ENCODE data around the gene CYRIA. TPM values are rescaled to one million over a fixed set of nuclear protein-coding genes. Genes with fewer than 3 reads are reported as not detected.
A peak's percentile ranks its signal among the peaks of the same experiment; 100 is the strongest.

The CYRIA gene
- total RNA-seq, 2 donors from 2014 or later, result 0.86 to 1.4 TPM

- no peak overlapping the region for H3K4me3 ChIP-seq (ENCODE audit: low read length)
- H3K4me1 ChIP-seq (ENCODE audit: control insufficient read depth, insufficient read depth, low read length), result peaks cover 9% of the 10 kb centered on the region
- no peak for TF ChIP-seq CTCF (conservative IDR thresholded peaks at IDR 0.05)
- WGBS, 2 experiments (ENCODE audit: insufficient coverage in 1 of 2, insufficient read length in 1 of 2), result 89 to 100% methylated on average over 2 to 3 of the region's 3 CpGs
- H3K9me3 ChIP-seq (ENCODE audit: control insufficient read depth, low read length), result no peaks in the 10 kb centered on the region
- Mint-ChIP-seq H3K9me3 (no peaks in the 10 kb centered on the region), H3K4me1 (peaks cover 23% of the 10 kb centered on the region), H3K4me3 (no peak overlapping the region), H3K36me3 (ENCODE audit: low read depth) (no peaks in the 10 kb centered on the region), H3K27me3 (ENCODE audit: insufficient read depth) (no peaks in the 10 kb centered on the region), H3K27ac (no peak overlapping the region)
- H3K9ac ChIP-seq (ENCODE audit: extremely low read depth, low read length, poor library complexity, severe bottlenecking), result no peak overlapping the region
- no peak overlapping the region for H3K27ac ChIP-seq (ENCODE audit: low read depth, low read length)
- no peaks in the 10 kb centered on the region for H3K36me3 ChIP-seq (ENCODE audit: control insufficient read depth, insufficient read depth, low read length)
- no peak for DNase-seq
- H3K27me3 ChIP-seq (ENCODE audit: control insufficient read depth, insufficient read depth, low read length, poor library complexity, severe bottlenecking), result no peaks in the 10 kb centered on the region
These were observed 39.1 kb downstream of the CYRIA start for GRCh38 chr2:16626497-16626896.

DNA sequence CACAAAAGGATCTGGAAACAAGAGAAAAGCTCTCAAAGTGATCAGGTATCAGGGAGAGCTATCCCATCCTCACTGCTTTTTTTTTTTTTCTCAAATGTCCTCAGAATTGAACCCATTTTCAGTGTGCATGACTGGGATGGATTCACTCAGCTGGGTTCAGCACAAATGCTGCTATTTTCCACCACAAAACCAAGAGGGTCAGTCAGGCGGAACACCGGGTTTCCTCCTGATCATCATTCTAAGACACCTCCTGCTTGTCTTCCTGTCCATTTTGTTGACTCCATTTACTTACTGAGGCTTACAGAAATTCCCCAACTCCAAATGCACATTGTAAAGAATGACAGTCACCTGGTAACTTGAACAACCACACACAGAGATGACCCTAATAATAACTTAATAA is 39.9 kb downstream of the CYRIA start:
- H3K36me3 ChIP-seq (ENCODE audit: control insufficient read depth, insufficient read depth, low read length), result no peaks in the 10 kb centered on the region
- H3K4me3 ChIP-seq (ENCODE audit: low read length), result no peak overlapping the region
- no peaks in the 10 kb centered on the region for H3K27me3 Mint-ChIP-seq (ENCODE audit: insufficient read depth)
- H3K9me3 Mint-ChIP-seq, result no peaks in the 10 kb centered on the region
- no peaks in the 10 kb centered on the region for H3K27me3 ChIP-seq (ENCODE audit: control insufficient read depth, insufficient read depth, low read length, poor library complexity, severe bottlenecking)
- H3K4me1 Mint-ChIP-seq, result peaks cover 23% of the 10 kb centered on the region
- no peak overlapping the region for H3K4me3 Mint-ChIP-seq
- no peak overlapping the region for H3K9ac ChIP-seq (ENCODE audit: extremely low read depth, low read length, poor library complexity, severe bottlenecking)
- DNase-seq, result no peak
- no peak for TF ChIP-seq CTCF (conservative IDR thresholded peaks at IDR 0.05)
- H3K27ac ChIP-seq (ENCODE audit: low read depth, low read length), result no peak overlapping the region
- whole genome bisulfite sequencing, 2 experiments (ENCODE audit: insufficient coverage in 1 of 2, insufficient read length in 1 of 2), result 85 to 98% methylated on average over 2 of the region's 2 CpGs
- H3K9me3 ChIP-seq (ENCODE audit: control insufficient read depth, low read length), result no peaks in the 10 kb centered on the region
- H3K36me3 Mint-ChIP-seq (ENCODE audit: low read depth), result no peaks in the 10 kb centered on the region
- peaks cover 9% of the 10 kb centered on the region for H3K4me1 ChIP-seq (ENCODE audit: control insufficient read depth, insufficient read depth, low read length)
- no peak overlapping the region for H3K27ac Mint-ChIP-seq

DNA sequence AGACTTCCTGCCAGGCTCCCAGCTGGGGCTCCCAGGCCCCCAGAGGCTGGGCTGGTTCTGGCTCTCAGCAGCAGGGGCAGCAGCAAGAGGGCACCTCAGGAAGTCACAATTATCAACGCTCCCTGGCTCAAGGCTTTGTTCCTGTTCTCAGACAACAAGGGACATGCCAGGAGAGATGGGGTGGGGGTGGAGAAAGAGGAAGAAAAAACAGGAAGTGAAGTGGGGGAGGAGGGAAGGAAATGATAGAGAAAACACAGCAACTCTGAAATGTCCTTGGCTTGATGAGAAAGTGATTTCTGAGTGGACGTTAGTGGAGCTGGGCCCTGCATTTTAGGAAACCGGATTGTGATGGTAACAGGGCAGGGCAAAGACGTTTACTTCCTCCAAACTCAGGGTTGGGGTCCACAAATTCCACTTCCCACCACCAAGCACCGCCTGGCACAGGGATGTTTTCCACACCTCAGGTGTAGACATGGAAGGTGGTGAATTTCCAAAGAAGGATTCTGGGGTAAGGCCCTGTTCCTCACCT is 40.4 kb downstream of the CYRIA start:
- H3K4me1 Mint-ChIP-seq, result peaks cover 23% of the 10 kb centered on the region
- no peaks in the 10 kb centered on the region for H3K27me3 Mint-ChIP-seq (ENCODE audit: insufficient read depth)
- 76% methylated on average over 5 of the region's 5 CpGs; no CpG with 5 or more reads in 1 of the 2 experiments for whole genome bisulfite sequencing, 2 experiments (ENCODE audit: insufficient coverage in 1 of 2, insufficient read length in 1 of 2)
- peak overlapping the region; percentile 45 for H3K27ac Mint-ChIP-seq
- H3K36me3 ChIP-seq (ENCODE audit: control insufficient read depth, insufficient read depth, low read length), result no peaks in the 10 kb centered on the region
- no peaks in the 10 kb centered on the region for H3K9me3 ChIP-seq (ENCODE audit: control insufficient read depth, low read length)
- H3K4me1 ChIP-seq (ENCODE audit: control insufficient read depth, insufficient read depth, low read length), result peaks cover 9% of the 10 kb centered on the region
- no peak for TF ChIP-seq CTCF (conservative IDR thresholded peaks at IDR 0.05)
- H3K27me3 ChIP-seq (ENCODE audit: control insufficient read depth, insufficient read depth, low read length, poor library complexity, severe bottlenecking), result no peaks in the 10 kb centered on the region
- no peak overlapping the region for H3K4me3 Mint-ChIP-seq
- H3K9me3 Mint-ChIP-seq, result no peaks in the 10 kb centered on the region
- no peak overlapping the region for H3K9ac ChIP-seq (ENCODE audit: extremely low read depth, low read length, poor library complexity, severe bottlenecking)
- peak; percentile 60 for DNase-seq
- no peak overlapping the region for H3K27ac ChIP-seq (ENCODE audit: low read depth, low read length)
- no peaks in the 10 kb centered on the region for H3K36me3 Mint-ChIP-seq (ENCODE audit: low read depth)
- no peak overlapping the region for H3K4me3 ChIP-seq (ENCODE audit: low read length)
